ENCODE results near the gene HIVEP3. TPM values are rescaled to one million over a fixed set of nuclear protein-coding genes. Genes with fewer than 3 reads are reported as not detected.

The HIVEP3 gene
- total RNA-seq, 1 experiment from 2014 or later = 11.0 TPM

DNA sequence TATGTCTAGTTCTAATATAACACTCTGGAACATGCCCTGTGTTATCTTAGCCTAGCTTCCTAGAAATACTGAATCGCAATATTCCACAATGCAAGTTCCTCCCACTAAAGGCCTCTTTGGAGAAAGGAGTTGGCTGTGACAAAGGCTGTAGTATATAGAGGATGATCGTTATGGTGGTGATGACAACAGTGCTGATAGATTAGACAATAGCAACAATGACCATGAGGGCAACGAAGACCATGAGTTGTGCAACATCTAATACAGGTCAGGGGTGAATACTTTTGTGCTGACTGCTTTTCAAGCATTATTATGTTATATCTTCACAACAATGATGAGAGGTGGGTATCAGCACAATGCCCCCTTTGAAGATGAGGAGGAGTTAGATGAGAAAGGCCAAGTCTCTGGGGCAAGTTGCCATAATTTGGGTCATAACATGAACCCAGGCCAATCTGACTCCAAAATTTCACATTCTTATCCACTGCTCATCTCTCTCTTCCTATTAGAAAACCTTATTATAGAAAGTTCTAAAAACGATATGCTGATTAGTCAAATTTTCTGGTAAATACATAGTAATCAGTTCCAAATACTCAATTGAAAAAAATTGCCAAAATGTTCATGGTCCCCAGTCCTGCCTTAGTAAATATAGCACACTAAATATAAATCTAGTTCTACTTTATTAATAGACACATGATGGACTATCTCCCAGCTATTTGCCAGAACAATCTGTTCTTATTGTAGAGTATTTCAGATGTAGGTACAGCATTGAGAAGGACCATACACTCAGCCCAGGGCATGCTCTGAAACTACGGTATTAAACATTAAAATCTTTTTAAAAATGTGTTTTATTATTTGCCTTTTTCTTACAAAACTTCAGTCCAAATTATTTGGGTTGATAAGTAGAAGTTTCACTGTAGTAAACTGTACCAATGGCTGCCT lies 37.5 kb downstream of the HIVEP3 start:
- Histone ChIP-seq H3K27ac (peak overlapping the region; percentile 75), H3K9me3 (ENCODE audit: insufficient read depth, low read depth) (no peaks in the 10 kb centered on the region), H4K20me1 (ENCODE audit: insufficient read depth) (no peaks in the 10 kb centered on the region), H3F3A (ENCODE audit: insufficient read depth, low read depth) (peaks cover 19% of the 10 kb centered on the region; the same call in 1 of the 2 replicates), H3K4me3 (peak overlapping the region; percentile 21; the same call in 1 of the 2 replicates), H3K9me2 (ENCODE audit: insufficient read depth) (no peaks in the 10 kb centered on the region), H3K4me1 (replicated peaks; ENCODE audit: insufficient read depth) (peaks cover 58% of the 10 kb centered on the region), H3K27me3 (ENCODE audit: insufficient read depth, low read depth) (no peaks in the 10 kb centered on the region), H3K79me2 (ENCODE audit: low read depth) (peaks cover 43% of the 10 kb centered on the region), H2AFZ (no peak overlapping the region), H3K4me2 (peak overlapping the region; percentile 64), H3K36me3 (ENCODE audit: low read depth) (no peaks in the 10 kb centered on the region)
- no peak for DNase-seq
- POLR2A ChIA-PET (ENCODE audit: unreplicated experiment) = no interaction called here
- BruUV-seq (replicated peaks) = no TSS peak
- TF ChIP-seq CTCF (conservative IDR thresholded peaks at IDR 0.05) (no peak), EZH2 (IDR thresholded peaks at IDR 0.05; ENCODE audit: low read depth) (no peak)
- intact Hi-C loops (cut with micrococcal nuclease; ENCODE audit: unreplicated experiment) = no loop called here
- CTCF ChIA-PET = no interaction called here

DNA sequence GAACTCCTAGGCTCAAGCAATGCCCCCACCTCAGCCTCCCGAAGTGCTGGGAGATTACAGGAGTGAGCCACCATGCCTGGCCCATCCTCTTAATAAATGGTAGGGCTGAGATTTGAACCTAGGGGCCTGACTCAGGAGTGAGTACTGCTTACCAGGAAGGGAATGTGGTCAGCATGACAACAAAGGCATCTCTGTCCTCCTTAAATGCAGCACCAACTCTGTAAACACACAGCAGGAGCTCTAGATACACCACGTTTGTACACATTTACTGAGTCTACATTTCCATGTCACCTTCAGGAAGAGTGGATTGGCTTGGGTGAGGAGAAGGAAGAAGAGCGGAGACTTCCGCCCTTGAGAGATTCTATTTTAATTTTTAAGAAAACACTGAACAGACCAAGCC lies 38.5 kb downstream of the HIVEP3 start:
- Histone ChIP-seq H3K79me2 (ENCODE audit: low read depth) (peaks cover 42% of the 10 kb centered on the region), H3K4me2 (no peak overlapping the region), H3K9me3 (ENCODE audit: insufficient read depth, low read depth) (no peaks in the 10 kb centered on the region), H3K4me1 (replicated peaks; ENCODE audit: insufficient read depth) (peaks cover 58% of the 10 kb centered on the region), H3F3A (ENCODE audit: insufficient read depth, low read depth) (peaks cover 19% of the 10 kb centered on the region; the same call in 1 of the 2 replicates), H3K9me2 (ENCODE audit: insufficient read depth) (no peaks in the 10 kb centered on the region), H3K27ac (no peak overlapping the region), H4K20me1 (ENCODE audit: insufficient read depth) (no peaks in the 10 kb centered on the region), H3K36me3 (ENCODE audit: low read depth) (no peaks in the 10 kb centered on the region), H2AFZ (no peak overlapping the region), H3K27me3 (ENCODE audit: insufficient read depth, low read depth) (no peaks in the 10 kb centered on the region), H3K4me3 (no peak overlapping the region)
- CTCF ChIA-PET = no interaction called here
- POLR2A ChIA-PET (ENCODE audit: unreplicated experiment) = no interaction called here
- DNase-seq = no peak
- TF ChIP-seq EZH2 (IDR thresholded peaks at IDR 0.05; ENCODE audit: low read depth) = no peak
- BruUV-seq (replicated peaks) = no TSS peak
- intact Hi-C loops (cut with micrococcal nuclease; ENCODE audit: unreplicated experiment) = no loop called here

- Histone ChIP-seq H3K4me2 (no peak overlapping the region), H2AFZ (no peak overlapping the region), H3K4me1 (replicated peaks; ENCODE audit: insufficient read depth) (peaks cover 58% of the 10 kb centered on the region), H3K27ac (no peak overlapping the region), H3K27me3 (ENCODE audit: insufficient read depth, low read depth) (no peaks in the 10 kb centered on the region), H3K9me3 (ENCODE audit: insufficient read depth, low read depth) (no peaks in the 10 kb centered on the region), H3K4me3 (no peak overlapping the region), H3K36me3 (ENCODE audit: low read depth) (no peaks in the 10 kb centered on the region), H3K9me2 (ENCODE audit: insufficient read depth) (no peaks in the 10 kb centered on the region), H3F3A (ENCODE audit: insufficient read depth, low read depth) (peaks cover 19% of the 10 kb centered on the region; the same call in 1 of the 2 replicates), H4K20me1 (ENCODE audit: insufficient read depth) (no peaks in the 10 kb centered on the region), H3K79me2 (ENCODE audit: low read depth) (peaks cover 37% of the 10 kb centered on the region)
- POLR2A ChIA-PET (ENCODE audit: unreplicated experiment) = no interaction called here
- DNase-seq = no peak
- BruUV-seq (replicated peaks) = no TSS peak
- intact Hi-C loops (cut with micrococcal nuclease; ENCODE audit: unreplicated experiment) = no loop called here
- TF ChIP-seq EZH2 (IDR thresholded peaks at IDR 0.05; ENCODE audit: low read depth) (no peak), CTCF (conservative IDR thresholded peaks at IDR 0.05) (no peak)
- CTCF ChIA-PET = no interaction called here
Measured at GRCh38 chr1:41879617-41880016, 39.1 kb downstream of the HIVEP3 start.
